Rectal smooth muscle tissue (tissue), 1 donor: Measurements from ENCODE around the gene PLEKHA3.

Experiments
- H3K27ac ChIP-seq: one replicate; pipeline ENCODE4 v1.7.0; 2013; ENCODE audit warnings: low read depth, low read length, inconsistent platforms
- H3K27me3 ChIP-seq: one replicate; pipeline ENCODE4 v1.7.0; 2013; ENCODE audit warnings: low read length; ENCODE audit not compliant: control insufficient read depth, insufficient read depth
- H3K36me3 ChIP-seq: one replicate; pipeline ENCODE4 v1.7.0; 2013; ENCODE audit warnings: low read length; ENCODE audit not compliant: control insufficient read depth, insufficient read depth
- H3K4me1 ChIP-seq: one replicate; pipeline ENCODE4 v1.7.0; 2013; ENCODE audit warnings: low read length; ENCODE audit not compliant: control insufficient read depth, insufficient read depth
- H3K4me3 ChIP-seq: one replicate; pipeline ENCODE4 v1.7.0; 2013; ENCODE audit warnings: low read length
- H3K9ac ChIP-seq: one replicate; pipeline ENCODE4 v1.7.0; 2013; ENCODE audit warnings: low read length

The PLEKHA3 gene

GRCh38 chr2:178530131-178530530, 49.9 kb downstream of the PLEKHA3 start:
- no peak overlapping the region for H3K9ac ChIP-seq
- no peak overlapping the region for H3K27ac ChIP-seq
- H3K27me3 ChIP-seq = no peaks in the 10 kb centered on the region
- H3K36me3 ChIP-seq = peaks cover 3% of the 10 kb centered on the region
- no peaks in the 10 kb centered on the region for H3K4me1 ChIP-seq
- H3K4me3 ChIP-seq = no peak overlapping the region

- Histone ChIP-seq H3K27me3 (no peaks in the 10 kb centered on the region), H3K9ac (no peak overlapping the region), H3K36me3 (peaks cover 3% of the 10 kb centered on the region), H3K4me1 (no peaks in the 10 kb centered on the region), H3K27ac (no peak overlapping the region), H3K4me3 (no peak overlapping the region)
Measured at GRCh38 chr2:178530625-178531142, 50.4 kb downstream of the PLEKHA3 start.

- no peak overlapping the region for H3K9ac ChIP-seq
- H3K27me3 ChIP-seq = no peaks in the 10 kb centered on the region
- no peak overlapping the region for H3K27ac ChIP-seq
- no peak overlapping the region for H3K4me3 ChIP-seq
- H3K36me3 ChIP-seq = peaks cover 3% of the 10 kb centered on the region
- H3K4me1 ChIP-seq = no peaks in the 10 kb centered on the region
Measured at GRCh38 chr2:178531168-178531567, 50.9 kb downstream of the PLEKHA3 start.

- Histone ChIP-seq H3K36me3 (peaks cover 3% of the 10 kb centered on the region), H3K4me3 (no peak overlapping the region), H3K27me3 (no peaks in the 10 kb centered on the region), H3K9ac (no peak overlapping the region), H3K4me1 (no peaks in the 10 kb centered on the region), H3K27ac (no peak overlapping the region)
Measured at GRCh38 chr2:178536037-178536436, 55.8 kb downstream of the PLEKHA3 start.

GRCh38 chr2:178542161-178542560, 61.9 kb downstream of the PLEKHA3 start:
- no peak overlapping the region for H3K27ac ChIP-seq
- no peaks in the 10 kb centered on the region for H3K36me3 ChIP-seq
- no peak overlapping the region for H3K9ac ChIP-seq
- H3K27me3 ChIP-seq = no peaks in the 10 kb centered on the region
- H3K4me3 ChIP-seq = no peak overlapping the region
- H3K4me1 ChIP-seq = no peaks in the 10 kb centered on the region

GRCh38 chr2:178542569-178542968, 62.3 kb downstream of the PLEKHA3 start:
- no peaks in the 10 kb centered on the region for H3K4me1 ChIP-seq
- no peak overlapping the region for H3K4me3 ChIP-seq
- no peaks in the 10 kb centered on the region for H3K27me3 ChIP-seq
- no peak overlapping the region for H3K27ac ChIP-seq
- no peak overlapping the region for H3K9ac ChIP-seq
- no peaks in the 10 kb centered on the region for H3K36me3 ChIP-seq

- no peak overlapping the region for H3K27ac ChIP-seq
- H3K4me3 ChIP-seq = no peak overlapping the region
- H3K36me3 ChIP-seq = no peaks in the 10 kb centered on the region
- H3K27me3 ChIP-seq = no peaks in the 10 kb centered on the region
- H3K4me1 ChIP-seq = no peaks in the 10 kb centered on the region
- no peak overlapping the region for H3K9ac ChIP-seq
Measured at GRCh38 chr2:178550352-178550751, 70.1 kb downstream of the PLEKHA3 start.

GRCh38 chr2:178553047-178553446, 72.8 kb downstream of the PLEKHA3 start:
- Histone ChIP-seq H3K9ac (no peak overlapping the region), H3K4me3 (no peak overlapping the region), H3K36me3 (no peaks in the 10 kb centered on the region), H3K27ac (no peak overlapping the region), H3K4me1 (no peaks in the 10 kb centered on the region), H3K27me3 (no peaks in the 10 kb centered on the region)
